HCT116 (cell line): ENCODE results near the gene MYH10. TPM values are rescaled to one million over a fixed set of nuclear protein-coding genes. Genes with fewer than 3 reads are reported as not detected.

Experiments
- ATAC-seq: fragments of 200-7000 bp; cut with Tn5 transposase; 2 replicates; pipeline ENCODE4 v1.9.1; 2020; ENCODE audit warnings: mild to moderate bottlenecking, moderate library complexity
- BruUV-seq: library from RNA; stranded (reverse); fragments of 400-500 nt; replicated peaks from 2 replicates; lab custom pipeline; 2021; lab: Mats Ljungman, UMichigan
- CTCF ChIA-PET: fragments of 300-600 bp; sonication (Branson Sonifier 250); formaldehyde crosslinking; loops from one replicate; lab custom pipeline; 2021; ENCODE audit warnings: antibody characterized with exemption; lab: Charles Lee
- POLR2A ChIA-PET: fragments of 300-600, 350-600 bp; sonication (Branson Sonifier 250); formaldehyde crosslinking; loops from one replicate; lab custom pipeline; 2021; ENCODE audit warnings: antibody characterized with exemption; lab: Charles Lee
- RAD21 ChIA-PET, 2 experiments: fragments of 300-600 bp; sonication (Branson Sonifier 250); formaldehyde crosslinking; loops; one replicate each; lab custom pipeline; 2023; ENCODE audit warnings: low total read pairs in 2 of 2; ENCODE audit not compliant: uncharacterized antibody in 2 of 2, unreplicated experiment in 2 of 2, low non-redundant PET in 1 of 2; lab: Charles Lee
- DNase-seq: peaks from one replicate; pipeline ENCODE4 v3.0.0-alpha.2; 2010; ENCODE audit warnings: low read depth, low spot score
- H2AFZ ChIP-seq: fragments of 200-600 bp; shearing (Covaris generic), sonication (generic); 2 replicates; pipeline ENCODE4 v1.6.1; 2017; ENCODE audit warnings: low read depth, mixed run types, mixed read lengths, antibody characterized with exemption, low read length; ENCODE audit not compliant: poor library complexity, severe bottlenecking
- H3K27ac ChIP-seq: 2 replicates; pipeline ENCODE4 v1.5.1; 2012; ENCODE audit warnings: low read depth, low read length
- H3K27me3 ChIP-seq: fragments of 200-600 bp; sonication (generic); 2 replicates; pipeline ENCODE4 v1.6.1; 2016; ENCODE audit warnings: mixed run types, low read length, mixed read lengths; ENCODE audit not compliant: insufficient read depth
- H3K36me3 ChIP-seq, 2 experiments: fragments of 200-500 bp in 1 of 2; fragments of 200-600 bp in 1 of 2; sonication (Bioruptor generic) in 1 of 2; sonication (generic) in 1 of 2; 2 replicates each; pipeline versions ENCODE4 v1.5.1 to v1.6.1; 2014 to 2016; ENCODE audit warnings: low read length in 2 of 2, inconsistent platforms in 1 of 2, mixed read lengths in 1 of 2, mixed run types in 1 of 2; ENCODE audit not compliant: insufficient read depth in 2 of 2, control insufficient read depth in 1 of 2
- H3K4me1 ChIP-seq, 2 experiments: fragments of 200-600 bp in 1 of 2; sonication (generic) in 1 of 2; 2 replicates each; pipeline versions ENCODE4 v1.5.1 to v1.6.1; 2012 to 2017; ENCODE audit warnings: low read length in 2 of 2, inconsistent platforms in 1 of 2, mild to moderate bottlenecking in 1 of 2, mixed read lengths in 1 of 2, mixed run types in 1 of 2, moderate library complexity in 1 of 2; ENCODE audit not compliant: insufficient read depth in 2 of 2, control insufficient read depth in 1 of 2
- H3K4me2 ChIP-seq: fragments of 200-600 bp; sonication (generic); 2 replicates; pipeline ENCODE4 v1.6.1; 2017; ENCODE audit warnings: mixed run types, low read length, mixed read lengths
- H3K4me3 ChIP-seq, 2 experiments: fragments of 200-600 bp in 1 of 2; sonication (generic) in 1 of 2; replicated peaks in 1 of 2; 2 replicates each; pipeline ENCODE4 v1.5.1; 2011 to 2016; ENCODE audit warnings: low read length in 2 of 2, control low read depth in 1 of 2, low read depth in 1 of 2, mild to moderate bottlenecking in 1 of 2, mixed read lengths in 1 of 2, mixed run types in 1 of 2
- H3K79me2 ChIP-seq: fragments of 200-600 bp; sonication (generic); 2 replicates; pipeline ENCODE4 v1.6.1; 2017; ENCODE audit warnings: mild to moderate bottlenecking, mixed run types, low read length, moderate library complexity, mixed read lengths; ENCODE audit not compliant: insufficient read depth
- H3K9ac ChIP-seq: fragments of 200-600 bp; sonication (generic); 2 replicates; pipeline ENCODE4 v1.6.1; 2016; ENCODE audit warnings: low read length, mixed read lengths
- H3K9me2 ChIP-seq: fragments of 200-600 bp; sonication (generic), shearing (Covaris generic); 2 replicates; pipeline ENCODE4 v1.6.1; 2017; ENCODE audit warnings: mixed run types, mild to moderate bottlenecking, moderate library complexity; ENCODE audit not compliant: insufficient read depth
- H3K9me3 ChIP-seq, 2 experiments: fragments of 200-500 bp in 1 of 2; fragments of 200-600 bp in 1 of 2; sonication (Bioruptor generic) in 1 of 2; sonication (generic) in 1 of 2; 2 replicates each; pipeline ENCODE4 v1.6.1; 2014 to 2017; ENCODE audit warnings: low read length in 2 of 2, mixed read lengths in 2 of 2, inconsistent platforms in 1 of 2, low read depth in 1 of 2, mild to moderate bottlenecking in 1 of 2, mixed run types in 1 of 2, moderate library complexity in 1 of 2; ENCODE audit not compliant: control insufficient read depth in 1 of 2, insufficient read depth in 1 of 2
- H4K20me1 ChIP-seq: fragments of 200-600 bp; sonication (generic), shearing (Covaris generic); 2 replicates; pipeline ENCODE4 v1.6.1; 2017; ENCODE audit warnings: mixed run types, mild to moderate bottlenecking, moderate library complexity; ENCODE audit not compliant: insufficient read depth
- ATF3 ChIP-seq: IDR thresholded peaks from 2 replicates; pipeline ENCODE4 v1.6.1; 2012
- CBX3 ChIP-seq: IDR thresholded peaks from 2 replicates; pipeline ENCODE4 v1.6.1; 2012; ENCODE audit warnings: low read depth
- CEBPB ChIP-seq: IDR thresholded peaks from 2 replicates; pipeline ENCODE4 v1.6.1; 2012; ENCODE audit warnings: low read depth
- CTCF ChIP-seq, 3 experiments: fragments of 200-600 bp in 1 of 3; sonication (generic) in 1 of 3; IDR thresholded peaks in 2 of 3; conservative IDR thresholded peaks in 1 of 3; 2 replicates each; pipeline ENCODE4 v1.5.1; 2012 to 2017; ENCODE audit warnings: low read depth in 2 of 3, low read length in 2 of 3, antibody characterized with exemption in 1 of 3, borderline replicate concordance in 1 of 3, control low read depth in 1 of 3, mild to moderate bottlenecking in 1 of 3, mixed read lengths in 1 of 3, mixed run types in 1 of 3, moderate library complexity in 1 of 3; ENCODE audit not compliant: insufficient read depth in 1 of 3
- ELF1 ChIP-seq: IDR thresholded peaks from 2 replicates; pipeline ENCODE4 v1.6.1; 2012; ENCODE audit warnings: low read depth, borderline replicate concordance
- EZH2 ChIP-seq: fragments of 200-600 bp; sonication (generic); IDR thresholded peaks from 2 replicates; pipeline ENCODE4 v1.6.1; 2017; ENCODE audit warnings: antibody characterized with exemption, mixed run types
- EZH2phosphoT487 ChIP-seq: fragments of 200-600 bp; IDR thresholded peaks from 2 replicates; pipeline ENCODE4 v1.6.1; 2018; ENCODE audit warnings: antibody characterized with exemption, borderline replicate concordance
- FOSL1 ChIP-seq: IDR thresholded peaks from 2 replicates; pipeline ENCODE4 v1.6.1; 2012; ENCODE audit warnings: low read depth
- POLR2A ChIP-seq: IDR thresholded peaks from 2 replicates; pipeline ENCODE4 v1.7.0; 2011; ENCODE audit warnings: borderline replicate concordance; ENCODE audit not compliant: insufficient read depth, insufficient read length; ENCODE audit errors: extremely low read depth
- RAD21 ChIP-seq: IDR thresholded peaks from 2 replicates; pipeline ENCODE4 v1.6.1; 2012; ENCODE audit warnings: low read depth, mild to moderate bottlenecking
- SP1 ChIP-seq: IDR thresholded peaks from 2 replicates; pipeline ENCODE4 v1.6.1; 2012; ENCODE audit warnings: low read depth
- SRF ChIP-seq: IDR thresholded peaks from 2 replicates; pipeline ENCODE4 v1.6.1; 2012; ENCODE audit warnings: low read depth
- TCF7L2 ChIP-seq: IDR thresholded peaks from 2 replicates; pipeline ENCODE4 v1.7.0; 2011; ENCODE audit warnings: borderline replicate concordance, inconsistent platforms; ENCODE audit not compliant: insufficient read depth, insufficient read length; ENCODE audit errors: extremely low read depth
- YY1 ChIP-seq: IDR thresholded peaks from 2 replicates; pipeline ENCODE4 v1.6.1; 2011; ENCODE audit warnings: low read length, low read depth, moderate library complexity, mild to moderate bottlenecking; ENCODE audit not compliant: insufficient replicate concordance; ENCODE audit errors: extremely low read depth
- ZBTB33 ChIP-seq: IDR thresholded peaks from 2 replicates; pipeline ENCODE4 v1.6.1; 2011; ENCODE audit warnings: mild to moderate bottlenecking, low read length, moderate library complexity; ENCODE audit not compliant: insufficient replicate concordance; ENCODE audit errors: extremely low read depth
- ZFX ChIP-seq: fragments of 450-650 bp; IDR thresholded peaks from 2 replicates; pipeline ENCODE4 v1.6.1; 2017
- intact Hi-C: fragments of 100-400 bp; cut with micrococcal nuclease; formaldehyde crosslinking; loops from 2 replicates; pipeline ENCODE4 v1.10.0; 2022
- total RNA-seq: library from RNA; stranded (reverse); gene quantifications from one replicate; pipeline ENCODE4 v1.2.1, GENCODE V29; 2021; ENCODE audit not compliant: unreplicated experiment

MYH10 gene
- total RNA-seq, 1 experiment from 2014 or later = 39.2 TPM

- Histone ChIP-seq H3K36me3 (0 out of 4 replicates have a peak, but pooled peaks cover 0 to 4% of the 10 kb centered on the region in 2 experiments), H3K9me3 (no peaks in the 10 kb centered on the region), H3K27ac (no peak overlapping the region), H3K4me1 (peaks cover 3 to 12% of the 10 kb centered on the region in 2 experiments; a peak in 2 of 4 replicates)
- no TSS peak for BruUV-seq
- TF ChIP-seq YY1 (no peak), POLR2A (no peak), ATF3 (no peak), FOSL1 (no peak), ZFX (no peak), ELF1 (no peak), CTCF (IDR thresholded peaks at IDR 0.05 in 2 of 3, conservative IDR thresholded peaks at IDR 0.05 in 1 of 3; ENCODE audit: borderline replicate concordance in 1 of 3, insufficient read depth in 1 of 3, low read depth in 2 of 3, low read length in 2 of 3) (no peak), EZH2phosphoT487 (no peak), TCF7L2 (no peak), EZH2 (no peak), RAD21 (no peak), ZBTB33 (no peak), CBX3 (no peak), SP1 (no peak), CEBPB (no peak), SRF (no peak)
- TF ChIP-seq, all 23 proteins: peak for 0
- H3K4me2 ChIP-seq = no peak overlapping the region
- ChIA-PET RAD21 (no interaction called here), POLR2A (no interaction called here), CTCF (no interaction called here)
- DNase-seq (no peak), ATAC-seq (no peak)
- H3K27me3 ChIP-seq = no peaks in the 10 kb centered on the region
- H3K9me2 ChIP-seq = no peaks in the 10 kb centered on the region
- H4K20me1 ChIP-seq = no peaks in the 10 kb centered on the region
- H2AFZ ChIP-seq = no peak overlapping the region
- H3K79me2 ChIP-seq = no peaks in the 10 kb centered on the region
- intact Hi-C loops = no loop called here
- H3K9ac ChIP-seq = no peak overlapping the region
- H3K4me3 ChIP-seq = no peak overlapping the region
Observed at GRCh38 chr17:8552577-8553320, 77.8 kb downstream of the MYH10 start.
